HL-60 (cell line): ENCODE measurements around the gene FGF12.

Experiments used
- GABPA ChIP-seq: IDR thresholded peaks from 2 replicates; pipeline ENCODE4 v1.6.1; 2012; ENCODE audit warnings: low read depth
- TF ChIP-seq, protein P1 (sequence below): IDR thresholded peaks from one replicate; pipeline ENCODE4 v1.5.1; 2011; ENCODE audit warnings: low read length, control low read depth, inconsistent platforms; ENCODE audit not compliant: insufficient read depth

DNA sequence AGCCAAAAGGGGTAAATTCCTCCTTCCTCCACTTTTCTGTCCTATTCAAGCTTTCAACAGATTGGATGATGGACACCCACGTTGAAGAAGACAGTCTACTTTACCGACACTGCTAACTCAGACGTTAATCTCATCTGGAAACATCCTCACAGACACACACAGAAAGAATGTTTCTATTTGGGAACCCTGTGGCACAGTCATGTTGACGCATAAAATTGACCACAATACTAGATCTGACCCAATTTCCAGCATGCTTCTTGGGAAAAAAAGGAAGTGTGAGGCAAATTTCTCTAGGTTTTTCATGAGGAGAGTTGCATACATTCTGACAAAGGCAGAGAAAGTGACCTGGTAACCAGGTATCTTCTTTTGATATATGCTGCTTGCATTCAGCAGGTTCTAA is 594.1 kb downstream of the FGF12 start:
- no peak for TF ChIP-seq GABPA
- TF ChIP-seq, protein P1, sequence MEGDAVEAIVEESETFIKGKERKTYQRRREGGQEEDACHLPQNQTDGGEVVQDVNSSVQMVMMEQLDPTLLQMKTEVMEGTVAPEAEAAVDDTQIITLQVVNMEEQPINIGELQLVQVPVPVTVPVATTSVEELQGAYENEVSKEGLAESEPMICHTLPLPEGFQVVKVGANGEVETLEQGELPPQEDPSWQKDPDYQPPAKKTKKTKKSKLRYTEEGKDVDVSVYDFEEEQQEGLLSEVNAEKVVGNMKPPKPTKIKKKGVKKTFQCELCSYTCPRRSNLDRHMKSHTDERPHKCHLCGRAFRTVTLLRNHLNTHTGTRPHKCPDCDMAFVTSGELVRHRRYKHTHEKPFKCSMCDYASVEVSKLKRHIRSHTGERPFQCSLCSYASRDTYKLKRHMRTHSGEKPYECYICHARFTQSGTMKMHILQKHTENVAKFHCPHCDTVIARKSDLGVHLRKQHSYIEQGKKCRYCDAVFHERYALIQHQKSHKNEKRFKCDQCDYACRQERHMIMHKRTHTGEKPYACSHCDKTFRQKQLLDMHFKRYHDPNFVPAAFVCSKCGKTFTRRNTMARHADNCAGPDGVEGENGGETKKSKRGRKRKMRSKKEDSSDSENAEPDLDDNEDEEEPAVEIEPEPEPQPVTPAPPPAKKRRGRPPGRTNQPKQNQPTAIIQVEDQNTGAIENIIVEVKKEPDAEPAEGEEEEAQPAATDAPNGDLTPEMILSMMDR, result no peak
